GM12878 (cell line): ENCODE data around the gene SHANK1.

Experiments
- CTCF ChIP-seq, 3 experiments: IDR thresholded peaks in 2 of 3; conservative IDR thresholded peaks in 1 of 3; 2 replicates each; pipeline ENCODE4 v1.5.1; 2011; ENCODE audit warnings: low read depth in 3 of 3, low read length in 3 of 3, mild to moderate bottlenecking in 3 of 3, control low read depth in 2 of 3, moderate library complexity in 2 of 3, inconsistent platforms in 1 of 3, mixed read lengths in 1 of 3; ENCODE audit not compliant: control insufficient read depth in 2 of 3, insufficient read depth in 1 of 3; ENCODE audit errors: extremely low read depth in 1 of 3
- RAD51 ChIP-seq: fragments of 450-650 bp; IDR thresholded peaks from 2 replicates; pipeline ENCODE4 v1.6.1; 2016; ENCODE audit warnings: moderate library complexity, mild to moderate bottlenecking, inconsistent platforms

GRCh38 chr19:50711196-50711595, 8.4 kb downstream of the SHANK1 start:
- TF ChIP-seq RAD51 (no peak), CTCF (IDR thresholded peaks at IDR 0.05 in 2 of 3, conservative IDR thresholded peaks at IDR 0.05 in 1 of 3; ENCODE audit: control insufficient read depth in 2 of 3, extremely low read depth in 1 of 3, insufficient read depth in 1 of 3, low read depth in 3 of 3, low read length in 3 of 3) (no peak)
